Neural cell (in vitro differentiated cells): ENCODE measurements around the gene PXDN.

Source experiments
- CTCF ChIP-seq: fragments of 450-650 bp; IDR thresholded peaks from 2 replicates; pipeline ENCODE4 v1.5.1; 2014; ENCODE audit warnings: antibody characterized with exemption, mild to moderate bottlenecking, moderate library complexity; ENCODE audit not compliant: poor library complexity, severe bottlenecking
- EP300 ChIP-seq: fragments of 450-650 bp; conservative IDR thresholded peaks from 2 replicates; pipeline ENCODE4 v1.6.1; 2014; ENCODE audit warnings: antibody characterized with exemption, mild to moderate bottlenecking, moderate library complexity; ENCODE audit not compliant: poor library complexity, severe bottlenecking
- EZH2 ChIP-seq: fragments of 200-600, 300-800 bp; shearing (Covaris generic), sonication (generic); IDR thresholded peaks from 2 replicates; pipeline ENCODE4 v1.6.1; 2014; ENCODE audit warnings: antibody characterized with exemption, low read length, borderline replicate concordance, mild to moderate bottlenecking; ENCODE audit not compliant: insufficient read depth, poor library complexity, severe bottlenecking
- POLR2AphosphoS5 ChIP-seq: IDR thresholded peaks from 2 replicates; pipeline ENCODE4 v1.6.1; 2012
- REST ChIP-seq: IDR thresholded peaks from 2 replicates; pipeline ENCODE4 v1.6.1; 2012; ENCODE audit warnings: borderline replicate concordance
- SMC3 ChIP-seq: fragments of 450-650 bp; conservative IDR thresholded peaks from 2 replicates; pipeline ENCODE4 v1.6.1; 2014; ENCODE audit warnings: antibody characterized with exemption, mild to moderate bottlenecking, moderate library complexity; ENCODE audit not compliant: poor library complexity
- TAF1 ChIP-seq: IDR thresholded peaks from 2 replicates; pipeline ENCODE4 v1.6.1; 2012; ENCODE audit warnings: low read depth

- no peak for TF ChIP-seq CTCF
- no peak for TF ChIP-seq EZH2
- TF ChIP-seq SMC3: no peak
- TF ChIP-seq TAF1: no peak
- TF ChIP-seq POLR2AphosphoS5: no peak
- TF ChIP-seq EP300: no peak
- TF ChIP-seq REST: no peak
These were observed 49.6 kb upstream of the PXDN start for GRCh38 chr2:1793868-1794445.
